Lower leg skin (tissue), 3 donors: ENCODE data around the gene TUBAL3.

Experiments
- POLR2A ChIP-seq, 2 donors: fragments of 450-650 bp; IDR thresholded peaks; one replicate each; pipeline ENCODE4 v1.6.1; 2016 to 2017; ENCODE audit warnings: antibody characterized with exemption in 2 of 2, mild to moderate bottlenecking in 1 of 2, moderate library complexity in 1 of 2
- TF ChIP-seq, protein P1 (sequence below), 3 donors: fragments of 450-650 bp; IDR thresholded peaks; one replicate each; pipeline ENCODE4 v1.5.1; 2016; ENCODE audit warnings: antibody characterized with exemption in 3 of 3, mild to moderate bottlenecking in 3 of 3, moderate library complexity in 2 of 3

DNA sequence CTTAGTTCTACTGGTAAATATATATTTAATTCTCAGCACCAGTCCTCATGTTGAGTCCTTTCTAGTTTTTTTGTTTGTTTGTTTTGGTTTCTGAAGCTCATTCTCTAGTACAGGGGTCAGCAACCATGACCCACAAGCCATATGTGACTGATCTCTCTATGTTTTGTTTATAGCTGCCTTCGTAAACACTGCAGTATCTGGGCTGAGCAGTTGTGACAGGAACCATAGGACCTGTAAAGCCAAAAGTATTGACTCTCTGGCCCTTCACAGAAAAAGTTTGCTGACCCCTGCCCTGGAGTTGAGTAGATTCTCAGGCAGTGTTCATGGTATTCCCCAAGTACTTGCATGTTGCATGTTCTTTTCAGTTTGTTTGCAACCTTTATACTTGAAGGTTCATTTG is 28.6 kb upstream of the TUBAL3 start:
- TF ChIP-seq, protein P1, sequence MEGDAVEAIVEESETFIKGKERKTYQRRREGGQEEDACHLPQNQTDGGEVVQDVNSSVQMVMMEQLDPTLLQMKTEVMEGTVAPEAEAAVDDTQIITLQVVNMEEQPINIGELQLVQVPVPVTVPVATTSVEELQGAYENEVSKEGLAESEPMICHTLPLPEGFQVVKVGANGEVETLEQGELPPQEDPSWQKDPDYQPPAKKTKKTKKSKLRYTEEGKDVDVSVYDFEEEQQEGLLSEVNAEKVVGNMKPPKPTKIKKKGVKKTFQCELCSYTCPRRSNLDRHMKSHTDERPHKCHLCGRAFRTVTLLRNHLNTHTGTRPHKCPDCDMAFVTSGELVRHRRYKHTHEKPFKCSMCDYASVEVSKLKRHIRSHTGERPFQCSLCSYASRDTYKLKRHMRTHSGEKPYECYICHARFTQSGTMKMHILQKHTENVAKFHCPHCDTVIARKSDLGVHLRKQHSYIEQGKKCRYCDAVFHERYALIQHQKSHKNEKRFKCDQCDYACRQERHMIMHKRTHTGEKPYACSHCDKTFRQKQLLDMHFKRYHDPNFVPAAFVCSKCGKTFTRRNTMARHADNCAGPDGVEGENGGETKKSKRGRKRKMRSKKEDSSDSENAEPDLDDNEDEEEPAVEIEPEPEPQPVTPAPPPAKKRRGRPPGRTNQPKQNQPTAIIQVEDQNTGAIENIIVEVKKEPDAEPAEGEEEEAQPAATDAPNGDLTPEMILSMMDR (IDR thresholded peaks at IDR 0.05), result no peak
- TF ChIP-seq POLR2A (IDR thresholded peaks at IDR 0.05), result no peak
